Mucosa of descending colon (tissue), 3 donors: ENCODE results near the gene PPP2R3B. TPM values are rescaled to one million over a fixed set of nuclear protein-coding genes. Genes with fewer than 3 reads are reported as not detected.

Experiments
- ATAC-seq: fragments of 200-7000 bp; cut with Tn5 transposase; one replicate; pipeline ENCODE4 v1.9.1; 2020; ENCODE audit warnings: mild to moderate bottlenecking, moderate library complexity
- DNase-seq, 3 donors: peaks; one replicate each; pipeline ENCODE4 v3.0.0-alpha.2; 2020
- H3K36me3 ChIP-seq: fragments of 200-600 bp; one replicate; pipeline ENCODE4 v1.8.0; 2021; ENCODE audit warnings: low read depth, mild to moderate bottlenecking
- H3K4me1 ChIP-seq: fragments of 200-600 bp; one replicate; pipeline ENCODE4 v1.8.0; 2021; ENCODE audit warnings: low read depth, mild to moderate bottlenecking
- H3K4me3 ChIP-seq: fragments of 200-600 bp; one replicate; pipeline ENCODE4 v1.8.0; 2021; ENCODE audit warnings: mild to moderate bottlenecking
- H3K9me3 ChIP-seq: fragments of 200-600 bp; one replicate; pipeline ENCODE4 v1.8.0; 2021; ENCODE audit warnings: mild to moderate bottlenecking
- CTCF ChIP-seq: fragments of 200-600 bp; IDR thresholded peaks from one replicate; pipeline ENCODE4 v1.8.0; 2022; ENCODE audit warnings: antibody characterized with exemption, mild to moderate bottlenecking
- intact Hi-C, 2 donors: fragments of 100-400 bp; cut with DNase I in 1 of 2; cut with micrococcal nuclease in 1 of 2; formaldehyde crosslinking; loops; one replicate each; pipeline versions ENCODE4 v1.11.0 to v1.11.1; 2022; cut with DNase I, micrococcal nuclease
- total RNA-seq, 3 donors: library from RNA; stranded (reverse); fragmentation: NEBNext Ultra II Directional in 2 of 3; extraction: Animal tissue kit (Norgen Biotek cat#: 25700) in 2 of 3; gene quantifications; one replicate each; pipeline versions ENCODE4 v1.2.1 to v1.2.4, GENCODE V29; 2021 to 2023
- donor health status: DM: no; HTN: no; CAD: no; lungs with moderate emphysema.
- donor health status: DM: no; HTN: no; CAD: no.
- donor health status: DM: no; HTN: yes; CAD: no.

PPP2R3B gene
- total RNA-seq, 3 donors from 2014 or later, result 9.2 to 11.6 (median 11.2) TPM

GRCh38 chrX:302975-303374, 83.7 kb downstream of the PPP2R3B start:
- DNase-seq (peak in 1 of 3 donors; percentile 29), ATAC-seq (no peak)
- Histone ChIP-seq H3K4me3 (no peak overlapping the region), H3K9me3 (no peaks in the 10 kb centered on the region), H3K4me1 (no peaks in the 10 kb centered on the region), H3K36me3 (peaks cover 2% of the 10 kb centered on the region)
- no peak for TF ChIP-seq CTCF
- intact Hi-C loops, result no loop called here

GRCh38 chrX:300334-300733, 86.4 kb downstream of the PPP2R3B start:
- no peak for TF ChIP-seq CTCF
- Histone ChIP-seq H3K4me1 (no peaks in the 10 kb centered on the region), H3K36me3 (peaks cover 2% of the 10 kb centered on the region), H3K9me3 (no peaks in the 10 kb centered on the region), H3K4me3 (no peak overlapping the region)
- intact Hi-C loops, result no loop called here
- ATAC-seq, result no peak
- no peak for DNase-seq

- no peak for TF ChIP-seq CTCF
- Histone ChIP-seq H3K9me3 (no peaks in the 10 kb centered on the region), H3K36me3 (no peaks in the 10 kb centered on the region), H3K4me3 (no peak overlapping the region), H3K4me1 (no peaks in the 10 kb centered on the region)
- ATAC-seq, result no peak
- DNase-seq, result peak in 1 of 3 donors; percentile 45
- intact Hi-C loops, result no loop called here
Measured at GRCh38 chrX:298993-299392, 87.7 kb downstream of the PPP2R3B start.

GRCh38 chrX:295136-295535, 91.6 kb downstream of the PPP2R3B start:
- Histone ChIP-seq H3K36me3 (no peaks in the 10 kb centered on the region), H3K4me1 (no peaks in the 10 kb centered on the region), H3K9me3 (no peaks in the 10 kb centered on the region), H3K4me3 (no peak overlapping the region)
- TF ChIP-seq CTCF, result no peak
- DNase-seq, result peak in 2 of 3 donors; percentile 12 to 41
- ATAC-seq, result no peak
- intact Hi-C loops, result no loop called here

- no peak for TF ChIP-seq CTCF
- H3K36me3 ChIP-seq, result no peaks in the 10 kb centered on the region
- intact Hi-C loops, result no loop called here
- no peaks in the 10 kb centered on the region for H3K4me1 ChIP-seq
- ATAC-seq (no peak), DNase-seq (peak in 2 of 3 donors; percentile 13 to 37)
- no peak overlapping the region for H3K4me3 ChIP-seq
- H3K9me3 ChIP-seq, result no peaks in the 10 kb centered on the region
Measured at GRCh38 chrX:292900-293897, 93.5 kb downstream of the PPP2R3B start.
